T-helper 9 cell (primary cell): ENCODE measurements around the gene MBD2.
"Not testable (repeated sequence)": the region's sequence is repeated elsewhere in the genome, so short reads cannot be mapped to it uniquely, and the experiment has no call there.

Experiments
- DNase-seq: peaks from one replicate; pipeline ENCODE4 v3.0.0-alpha.2; 2020
- total RNA-seq, 2 donors: gene quantifications; one replicate each; lab custom pipeline; 2026; lab: John Stamatoyannopoulos, UW

Gene MBD2
- 122 to 139 reads per million in 2 donors for total RNA-seq

GRCh38 chr18:54224379-54225014 lies at the start of gene MBD2:
MBD2 (minus strand) TSS chr18:54224669; CDS start chr18:54224559, 110 bp downstream.
- DNase-seq: peak; percentile 90

- peak; percentile 22 for DNase-seq
Measured at GRCh38 chr18:54269893-54270844, 45.7 kb upstream of the MBD2 start.

- no peak for DNase-seq
Measured at GRCh38 chr18:54268751-54269150, 44.3 kb upstream of the MBD2 start.

- DNase-seq: no peak
Measured at GRCh38 chr18:54267701-54268100, 43.2 kb upstream of the MBD2 start.

GRCh38 chr18:54263904-54264336 lies 39.5 kb upstream of the MBD2 start:
- DNase-seq: no peak

GRCh38 chr18:54261894-54262293 lies 37.4 kb upstream of the MBD2 start:
- DNase-seq: no peak

GRCh38 chr18:54260396-54261072 lies 36.1 kb upstream of the MBD2 start:
- DNase-seq: no peak

GRCh38 chr18:54257818-54258217 lies 33.3 kb upstream of the MBD2 start:
- not testable (repeated sequence) for DNase-seq

GRCh38 chr18:54257015-54257414 lies 32.5 kb upstream of the MBD2 start:
- DNase-seq: no peak

GRCh38 chr18:54255141-54255540 lies 30.7 kb upstream of the MBD2 start:
- DNase-seq: no peak

GRCh38 chr18:54254265-54254758 lies 29.8 kb upstream of the MBD2 start:
- no peak for DNase-seq

- DNase-seq: no peak
Measured at GRCh38 chr18:54251606-54252390, 27.3 kb upstream of the MBD2 start.

GRCh38 chr18:54250846-54251261 lies 26.4 kb upstream of the MBD2 start:
- no peak for DNase-seq

- no peak for DNase-seq
Measured at GRCh38 chr18:54247511-54248175, 23.2 kb upstream of the MBD2 start.

- DNase-seq: no peak
Measured at GRCh38 chr18:54242327-54242726, 17.9 kb upstream of the MBD2 start.

GRCh38 chr18:54241483-54241882 lies 17.0 kb upstream of the MBD2 start:
- DNase-seq: no peak

GRCh38 chr18:54240629-54241107 lies 16.2 kb upstream of the MBD2 start:
- DNase-seq: no peak

GRCh38 chr18:54239601-54240000 lies 15.1 kb upstream of the MBD2 start:
- DNase-seq: no peak

GRCh38 chr18:54239091-54239490 lies 14.6 kb upstream of the MBD2 start:
- DNase-seq: no peak

GRCh38 chr18:54238173-54238936 lies 13.9 kb upstream of the MBD2 start:
- DNase-seq: no peak

- DNase-seq: no peak
Measured at GRCh38 chr18:54235871-54236270, 11.4 kb upstream of the MBD2 start.
